ENCODE results near the gene PPP1R3G. TPM values are rescaled to one million over a fixed set of nuclear protein-coding genes. Genes with fewer than 3 reads are reported as not detected.
A peak's percentile ranks its signal among the peaks of the same experiment; 100 is the strongest.

The PPP1R3G gene
- total and polyA plus RNA-seq, 2 of the 13 experiments (the other 11 are each of a cell fraction or from before 2014, with no cell fraction given), result 1.2 to 1.3 TPM

GRCh38 chr6:5068153-5068751, 16.9 kb upstream of the PPP1R3G start (continued):
- TF ChIP-seq, protein P1, sequence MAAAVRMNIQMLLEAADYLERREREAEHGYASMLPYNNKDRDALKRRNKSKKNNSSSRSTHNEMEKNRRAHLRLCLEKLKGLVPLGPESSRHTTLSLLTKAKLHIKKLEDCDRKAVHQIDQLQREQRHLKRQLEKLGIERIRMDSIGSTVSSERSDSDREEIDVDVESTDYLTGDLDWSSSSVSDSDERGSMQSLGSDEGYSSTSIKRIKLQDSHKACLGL (CRISPR knock-in tag; IDR thresholded peaks at IDR 0.05), result peak; percentile 44; the same call in 1 of the 2 replicates
- TF ChIP-seq ZNF430 (CRISPR knock-in tag; IDR thresholded peaks at IDR 0.05) (peak; percentile 90; the same call in 1 of the 2 replicates), HMGA1 (CRISPR knock-in tag; conservative IDR thresholded peaks at IDR 0.05) (no peak), MBD4 (IDR thresholded peaks at IDR 0.05; ENCODE audit: borderline replicate concordance, low read length) (peak; percentile 42; the same call in 1 of the 2 replicates), KLF6 (CRISPR knock-in tag; IDR thresholded peaks at IDR 0.05) (no peak), SYNCRIP (IDR thresholded peaks at IDR 0.05; ENCODE audit: insufficient read depth, low read depth, low read length) (no peak), MLXIP (CRISPR knock-in tag; IDR thresholded peaks at IDR 0.05; ENCODE audit: borderline replicate concordance) (peak; percentile 17; the same call in 1 of the 2 replicates), ZSCAN22 (CRISPR knock-in tag; IDR thresholded peaks at IDR 0.05) (no peak), NFE2 (CRISPR knock-in tag; IDR thresholded peaks at IDR 0.05) (no peak), GABPB1 (CRISPR knock-in tag; IDR thresholded peaks at IDR 0.05) (peak; percentile 82), ZNF775 (CRISPR knock-in tag; IDR thresholded peaks at IDR 0.05; ENCODE audit: borderline replicate concordance) (no peak), ZNF644 (CRISPR knock-in tag; IDR thresholded peaks at IDR 0.05; ENCODE audit: low read depth) (peak; percentile 98), DNMT3B (CRISPR knock-in tag; conservative IDR thresholded peaks at IDR 0.05) (peak; percentile 90; the same call in 1 of the 2 replicates), SP5 (CRISPR knock-in tag; IDR thresholded peaks at IDR 0.05; ENCODE audit: borderline replicate concordance, low read depth) (peak; percentile 80), ZNF207 (IDR thresholded peaks at IDR 0.05; ENCODE audit: borderline replicate concordance) (no peak), ARNTL (CRISPR knock-in tag; IDR thresholded peaks at IDR 0.05) (peak; percentile 92), ZFX (CRISPR knock-in tag; IDR thresholded peaks at IDR 0.05; ENCODE audit: low read depth) (peak; percentile 90), ZNF329 (CRISPR knock-in tag; IDR thresholded peaks at IDR 0.05; ENCODE audit: low read depth) (peak; percentile 76; the same call in 1 of the 2 replicates), SCMH1 (CRISPR knock-in tag; IDR thresholded peaks at IDR 0.05; ENCODE audit: borderline replicate concordance) (no peak), NFRKB (IDR thresholded peaks at IDR 0.05) (no peak), TOPORS (CRISPR knock-in tag; IDR thresholded peaks at IDR 0.05) (peak; percentile 97), HOXA7 (CRISPR knock-in tag; IDR thresholded peaks at IDR 0.05) (no peak), MEIS1 (CRISPR knock-in tag; IDR thresholded peaks at IDR 0.05; ENCODE audit: borderline replicate concordance) (peak; percentile 61; the same call in 1 of the 2 replicates), ZNF557 (CRISPR knock-in tag; IDR thresholded peaks at IDR 0.05) (0 out of 2 replicates have a peak, but pooled peaks have one; percentile 93), ZBTB1 (CRISPR knock-in tag; IDR thresholded peaks at IDR 0.05; ENCODE audit: borderline replicate concordance) (no peak), ZNF776 (CRISPR knock-in tag; IDR thresholded peaks at IDR 0.05) (no peak), ZBTB33 (CRISPR knock-in tag; IDR thresholded peaks at IDR 0.05) (peak; percentile 92), ZNF33A (CRISPR knock-in tag; IDR thresholded peaks at IDR 0.05; ENCODE audit: borderline replicate concordance) (peak; percentile 96; the same call in 1 of the 2 replicates)
